AG09319 (cell line): ENCODE data around the gene OGFR.

Source experiments
- DNase-seq: peaks from one replicate; pipeline ENCODE4 v3.0.0-alpha.2; 2010; ENCODE audit warnings: low read depth; ENCODE audit errors: extremely low read depth
- TF ChIP-seq, protein P1 (sequence below): IDR thresholded peaks from 2 replicates; pipeline ENCODE4 v1.5.1; 2011; ENCODE audit warnings: low read depth, mild to moderate bottlenecking, inconsistent platforms, low read length, moderate library complexity

OGFR gene

DNA sequence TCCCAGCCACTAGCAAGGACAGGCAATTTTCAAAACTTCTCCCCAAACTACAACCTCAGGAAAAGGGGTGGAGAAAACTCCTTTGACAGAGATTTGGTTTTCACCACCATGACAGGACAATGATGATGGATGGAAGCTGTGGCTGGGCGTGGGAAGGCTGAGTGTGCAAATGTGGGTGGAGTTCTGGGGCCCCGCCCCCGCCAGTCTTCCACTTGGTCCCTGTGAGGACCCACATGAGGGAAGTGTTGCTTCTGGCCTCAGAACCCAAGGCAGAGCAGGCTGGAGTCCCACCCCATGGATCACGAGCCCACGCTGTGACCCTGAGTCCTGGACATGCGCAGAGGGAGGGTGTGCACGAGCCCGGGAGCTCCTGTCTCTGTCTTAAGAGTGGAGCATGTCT, 29.9 kb upstream of the OGFR start:
- TF ChIP-seq, protein P1, sequence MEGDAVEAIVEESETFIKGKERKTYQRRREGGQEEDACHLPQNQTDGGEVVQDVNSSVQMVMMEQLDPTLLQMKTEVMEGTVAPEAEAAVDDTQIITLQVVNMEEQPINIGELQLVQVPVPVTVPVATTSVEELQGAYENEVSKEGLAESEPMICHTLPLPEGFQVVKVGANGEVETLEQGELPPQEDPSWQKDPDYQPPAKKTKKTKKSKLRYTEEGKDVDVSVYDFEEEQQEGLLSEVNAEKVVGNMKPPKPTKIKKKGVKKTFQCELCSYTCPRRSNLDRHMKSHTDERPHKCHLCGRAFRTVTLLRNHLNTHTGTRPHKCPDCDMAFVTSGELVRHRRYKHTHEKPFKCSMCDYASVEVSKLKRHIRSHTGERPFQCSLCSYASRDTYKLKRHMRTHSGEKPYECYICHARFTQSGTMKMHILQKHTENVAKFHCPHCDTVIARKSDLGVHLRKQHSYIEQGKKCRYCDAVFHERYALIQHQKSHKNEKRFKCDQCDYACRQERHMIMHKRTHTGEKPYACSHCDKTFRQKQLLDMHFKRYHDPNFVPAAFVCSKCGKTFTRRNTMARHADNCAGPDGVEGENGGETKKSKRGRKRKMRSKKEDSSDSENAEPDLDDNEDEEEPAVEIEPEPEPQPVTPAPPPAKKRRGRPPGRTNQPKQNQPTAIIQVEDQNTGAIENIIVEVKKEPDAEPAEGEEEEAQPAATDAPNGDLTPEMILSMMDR, result no peak
- no peak for DNase-seq

DNA sequence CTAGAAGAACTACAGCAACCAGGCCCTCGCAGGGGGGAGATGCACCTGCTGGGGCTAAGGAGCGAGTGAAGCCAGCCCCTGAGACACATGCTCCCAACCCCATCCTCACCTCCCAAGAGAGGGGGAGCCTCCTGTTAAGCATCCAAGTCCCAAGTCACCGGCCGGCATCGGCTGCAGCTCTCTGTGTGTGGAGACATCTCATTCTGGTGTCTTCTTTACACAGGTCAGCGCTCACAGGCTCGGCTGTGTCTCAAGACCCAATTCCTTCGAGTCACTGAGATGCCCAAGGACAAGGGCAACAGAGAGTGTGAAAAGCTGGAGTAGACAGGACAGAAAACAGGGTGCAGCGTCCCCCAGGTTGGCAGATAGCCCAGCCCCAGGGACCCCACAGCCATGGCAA, 29.4 kb upstream of the OGFR start:
- no peak for DNase-seq
- TF ChIP-seq, protein P1, result no peak

DNA sequence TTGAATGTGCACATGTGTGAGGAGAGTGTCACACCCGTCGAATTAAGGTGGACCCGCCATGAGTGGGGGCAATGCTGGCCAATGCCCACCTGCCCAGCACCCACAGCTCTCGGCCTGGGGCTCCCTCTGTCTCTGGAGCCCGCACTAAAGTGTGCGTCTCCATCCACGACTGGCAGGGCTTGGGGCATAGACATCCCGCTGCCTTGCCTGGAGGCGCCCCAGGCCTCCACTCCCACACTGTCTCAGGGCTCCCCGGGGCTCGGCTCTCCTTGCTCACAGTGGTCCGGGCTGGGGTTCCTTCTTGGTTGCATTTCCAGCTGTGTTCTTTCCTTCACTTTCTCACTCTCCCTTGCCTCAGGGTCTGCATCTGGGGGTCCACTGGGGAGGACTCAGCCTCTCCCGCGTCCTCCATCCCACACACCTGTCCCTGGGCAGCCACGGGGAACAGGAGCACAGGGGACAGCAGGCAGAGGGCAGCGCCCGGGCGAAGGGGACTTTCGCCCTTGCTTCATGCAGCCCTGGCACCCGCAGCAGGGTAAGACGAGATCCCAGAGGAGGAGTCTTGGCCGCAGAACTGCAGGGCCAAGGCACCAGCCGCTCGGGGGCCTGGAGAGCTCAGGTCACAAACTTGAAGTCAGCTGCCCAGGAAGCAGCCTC, 28.5 kb upstream of the OGFR start:
- no peak for DNase-seq
- TF ChIP-seq, protein P1, result no peak

DNA sequence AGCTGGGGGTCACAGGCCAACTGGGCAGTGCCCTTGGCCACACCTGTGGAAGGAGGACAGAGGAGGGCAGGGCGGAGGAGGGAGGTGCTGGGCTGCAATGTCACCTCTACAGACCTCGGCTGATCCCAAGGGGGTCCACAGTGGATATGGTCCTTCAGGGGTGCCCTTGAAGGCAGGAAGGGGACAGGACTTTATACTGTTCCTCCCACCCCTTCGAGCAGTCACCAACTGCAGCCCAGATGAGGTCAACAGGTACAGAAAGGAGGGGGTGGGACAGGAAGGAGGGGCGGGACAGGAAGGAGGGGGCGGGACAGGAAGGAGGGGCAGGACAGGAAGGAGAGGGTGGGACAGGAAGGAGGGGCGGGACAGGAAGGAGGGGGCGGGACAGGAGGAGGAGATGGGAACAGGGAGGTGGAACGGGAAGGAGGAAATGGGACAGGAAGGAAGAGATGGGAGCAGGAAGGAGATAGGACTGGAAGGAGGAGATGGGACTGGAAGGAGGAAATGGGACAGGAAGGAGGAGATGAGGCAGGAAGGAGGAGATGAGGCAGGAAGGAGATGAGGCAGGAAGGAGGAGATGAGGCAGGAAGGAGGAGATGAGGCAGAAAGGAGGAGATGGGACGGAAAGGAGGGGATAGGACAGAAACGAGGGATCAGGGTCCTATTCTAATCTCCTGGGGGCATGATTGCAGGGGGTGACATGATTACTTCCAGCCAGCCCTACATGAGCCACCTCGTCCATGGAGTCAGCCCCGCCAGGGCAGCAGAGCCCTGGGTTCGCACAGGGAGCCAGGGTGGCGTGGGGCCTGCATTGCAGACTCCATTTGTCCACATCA, 27.7 kb upstream of the OGFR start:
- DNase-seq, result no peak

DNA sequence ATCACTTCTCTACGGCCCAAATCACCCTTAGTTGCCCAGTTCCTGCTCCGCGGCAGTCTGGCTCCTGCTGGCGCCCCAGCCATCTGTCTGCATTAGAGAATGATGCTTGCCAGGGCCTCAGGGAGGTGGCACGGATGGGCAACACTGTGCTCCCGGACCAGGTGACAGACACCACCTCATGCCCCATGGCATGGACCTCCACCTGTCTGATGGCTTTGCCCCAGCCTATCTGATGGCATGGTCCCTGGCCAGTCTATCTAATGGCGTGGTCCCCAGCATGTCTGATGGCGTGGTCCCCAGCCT, 27.2 kb upstream of the OGFR start:
- TF ChIP-seq, protein P1, result no peak
- DNase-seq, result no peak

More for the DNA sequence above, 27.7 kb upstream of the OGFR start:
- TF ChIP-seq, protein P1, result no peak

DNA sequence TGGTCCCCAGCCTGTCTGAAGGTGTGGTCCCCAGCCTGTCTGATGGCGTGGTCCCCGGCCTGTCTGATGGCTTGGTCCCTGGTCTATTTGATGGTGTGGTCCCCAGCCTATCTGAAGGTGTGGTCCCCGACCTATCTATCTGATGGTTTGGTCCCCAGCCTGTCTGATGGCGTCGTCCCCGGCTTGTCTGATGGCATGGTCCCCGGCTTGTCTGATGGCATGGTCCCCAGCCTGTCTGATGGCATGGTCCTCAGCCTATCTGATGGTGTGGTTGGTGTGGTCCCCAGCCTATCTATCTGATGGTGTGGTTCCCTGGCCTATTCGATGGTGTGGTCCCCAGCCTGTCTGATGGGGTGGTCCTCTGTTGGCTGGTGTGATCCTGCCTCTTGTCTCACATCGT, 26.6 kb upstream of the OGFR start:
- TF ChIP-seq, protein P1, result no peak
- DNase-seq, result no peak

DNA sequence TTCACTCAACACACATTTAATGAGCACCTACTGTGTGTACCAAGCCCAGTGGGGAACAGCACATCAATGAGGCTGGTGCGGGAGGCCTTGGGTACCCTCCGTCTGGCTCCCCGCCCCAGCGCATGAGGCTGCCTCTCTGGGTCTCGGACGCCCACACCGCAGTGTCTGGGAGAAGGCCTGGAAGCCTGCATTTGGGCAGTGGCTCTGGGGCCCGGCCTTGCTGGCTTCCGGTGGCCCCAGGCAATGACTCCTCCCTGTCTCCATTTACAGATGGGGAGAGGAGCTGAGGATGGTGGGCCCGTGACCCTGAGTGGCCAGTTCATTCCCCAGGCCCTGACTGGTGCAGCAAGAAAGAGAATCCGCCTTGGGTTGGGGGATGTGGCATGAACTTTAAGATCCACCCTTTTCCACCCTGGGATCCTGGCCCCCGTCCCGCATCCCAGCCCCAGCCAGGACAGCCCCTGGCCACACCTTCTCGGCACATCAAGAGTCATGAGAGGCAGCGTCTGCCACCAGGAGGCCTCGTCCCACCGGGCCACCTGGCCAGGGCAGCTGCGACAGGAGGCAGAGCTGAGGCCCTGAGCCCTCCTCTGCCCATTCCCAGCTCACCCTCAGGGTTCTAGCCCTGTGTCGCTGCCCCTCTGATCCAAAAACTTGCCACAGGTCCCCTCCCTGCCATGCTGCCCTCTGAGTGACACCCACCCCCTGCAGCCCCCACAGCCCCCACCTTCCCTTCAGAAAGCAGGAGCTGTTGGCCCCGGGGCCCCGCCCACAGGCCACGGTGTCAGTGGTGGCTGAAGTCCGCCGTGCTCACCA, 25.8 kb upstream of the OGFR start:
- TF ChIP-seq, protein P1, result no peak
- DNase-seq, result no peak
